Measurements from ENCODE around the gene WBP4.
"Not testable (repeated sequence)": the region's sequence is repeated elsewhere in the genome, so short reads cannot be mapped to it uniquely, and the experiment has no call there.

The WBP4 gene, protein sequence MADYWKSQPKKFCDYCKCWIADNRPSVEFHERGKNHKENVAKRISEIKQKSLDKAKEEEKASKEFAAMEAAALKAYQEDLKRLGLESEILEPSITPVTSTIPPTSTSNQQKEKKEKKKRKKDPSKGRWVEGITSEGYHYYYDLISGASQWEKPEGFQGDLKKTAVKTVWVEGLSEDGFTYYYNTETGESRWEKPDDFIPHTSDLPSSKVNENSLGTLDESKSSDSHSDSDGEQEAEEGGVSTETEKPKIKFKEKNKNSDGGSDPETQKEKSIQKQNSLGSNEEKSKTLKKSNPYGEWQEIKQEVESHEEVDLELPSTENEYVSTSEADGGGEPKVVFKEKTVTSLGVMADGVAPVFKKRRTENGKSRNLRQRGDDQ

DNA sequence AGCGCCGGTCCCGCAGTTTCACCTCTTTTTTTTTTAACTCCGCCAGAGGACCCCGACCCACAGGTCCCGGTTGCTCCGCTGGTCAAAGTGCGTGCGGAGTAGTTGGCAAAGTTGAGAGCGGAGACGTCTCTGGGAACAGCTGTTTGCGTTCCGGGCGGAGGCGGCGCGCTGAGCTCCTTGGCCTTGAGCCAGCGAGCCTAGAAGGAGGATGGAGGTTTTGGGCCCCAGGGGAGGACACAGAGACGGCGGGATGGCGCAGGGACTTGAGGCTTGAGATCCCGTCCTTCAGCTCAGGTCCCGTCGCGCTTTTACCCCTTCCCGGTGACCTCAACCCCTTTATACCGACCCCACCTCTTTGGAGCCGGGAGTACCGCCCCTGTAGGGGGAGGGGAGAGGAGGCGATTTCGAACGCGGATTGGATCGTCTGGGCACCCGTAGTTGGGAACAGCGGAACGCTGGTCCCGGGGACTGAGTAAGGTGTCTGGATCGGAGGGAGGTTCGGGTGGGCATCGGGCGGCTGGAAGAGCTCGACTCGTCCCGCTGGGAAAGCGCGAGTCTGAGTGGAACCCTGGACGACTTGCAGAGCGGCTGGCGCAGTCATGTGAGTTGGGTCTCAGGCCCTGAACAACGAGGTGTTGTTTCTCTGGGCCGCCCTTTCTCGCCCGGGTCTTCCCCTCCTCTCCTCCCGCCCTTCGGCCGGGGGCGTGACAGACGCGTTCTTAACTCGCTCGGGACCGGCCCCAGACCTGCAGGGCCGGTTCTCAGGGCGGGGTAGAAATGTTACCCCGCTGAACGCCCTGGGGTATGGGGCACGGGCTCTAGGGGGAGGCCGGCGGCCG is at the start of gene WBP4:
WBP4 (plus strand) TSS at position 435 of the 839 bp plus-strand sequence; CDS start at position 600, 165 bp downstream.
- peak; percentile 78 for DNase-seq (ENCODE audit: low read depth)

DNA sequence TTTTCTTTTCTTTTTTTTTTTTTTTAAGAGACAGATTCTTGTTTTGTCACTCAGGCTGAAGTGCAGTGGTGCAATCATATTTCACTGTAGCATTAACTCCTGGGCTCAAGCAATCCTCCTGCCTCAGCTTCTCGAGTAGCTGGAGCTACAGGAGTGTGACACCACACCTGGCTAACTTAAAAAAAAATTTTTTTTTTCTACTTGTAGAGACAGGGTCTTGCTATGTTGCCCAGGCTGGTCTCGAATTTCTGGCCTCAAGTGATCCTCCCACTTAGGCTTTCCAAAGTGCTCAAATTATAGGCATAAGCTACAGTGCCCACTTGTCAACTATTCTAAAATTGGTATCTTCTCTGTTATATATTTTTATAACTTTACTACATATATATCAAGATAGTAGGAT is 48.8 kb upstream of the WBP4 start:
- DNase-seq (ENCODE audit: low read depth), result no peak

DNA sequence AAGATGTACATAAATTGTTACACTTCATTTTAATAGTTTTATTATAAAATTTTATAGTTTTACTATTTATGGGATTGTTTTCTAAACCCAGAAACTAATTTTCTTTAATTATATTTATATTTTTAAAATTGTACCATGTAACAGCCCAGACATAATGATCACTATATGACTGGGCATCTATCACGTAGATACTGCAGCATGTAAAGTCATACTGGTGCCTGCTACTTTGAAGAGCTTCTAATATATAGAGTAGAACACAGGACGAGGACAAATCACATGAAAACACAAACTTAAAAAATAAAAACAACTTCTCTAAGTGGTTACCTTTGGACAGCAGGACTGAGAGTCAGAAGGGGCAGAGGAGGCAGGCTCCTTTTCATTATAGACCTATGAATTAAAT is 47.5 kb upstream of the WBP4 start:
- no peak for DNase-seq (ENCODE audit: low read depth)

DNA sequence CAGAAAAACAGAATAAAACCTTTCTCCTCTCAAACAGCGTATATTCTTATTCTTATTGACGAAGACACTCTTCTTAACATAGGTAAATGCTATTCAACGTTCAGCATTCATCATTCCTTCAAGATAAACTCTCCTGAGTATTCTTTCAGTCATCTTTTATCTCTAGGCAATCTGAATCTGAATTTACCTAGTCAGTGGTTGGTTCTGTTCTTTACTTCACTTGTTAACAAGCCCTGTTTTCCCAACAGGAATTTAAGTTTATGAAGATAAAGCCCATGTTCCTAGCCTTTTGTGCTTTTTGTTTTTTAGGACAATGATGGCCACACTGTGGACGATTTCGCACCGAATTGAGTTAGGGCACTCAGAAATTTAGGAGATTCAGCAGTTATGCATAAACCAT is 45.4 kb upstream of the WBP4 start:
- DNase-seq (ENCODE audit: low read depth), result no peak

DNA sequence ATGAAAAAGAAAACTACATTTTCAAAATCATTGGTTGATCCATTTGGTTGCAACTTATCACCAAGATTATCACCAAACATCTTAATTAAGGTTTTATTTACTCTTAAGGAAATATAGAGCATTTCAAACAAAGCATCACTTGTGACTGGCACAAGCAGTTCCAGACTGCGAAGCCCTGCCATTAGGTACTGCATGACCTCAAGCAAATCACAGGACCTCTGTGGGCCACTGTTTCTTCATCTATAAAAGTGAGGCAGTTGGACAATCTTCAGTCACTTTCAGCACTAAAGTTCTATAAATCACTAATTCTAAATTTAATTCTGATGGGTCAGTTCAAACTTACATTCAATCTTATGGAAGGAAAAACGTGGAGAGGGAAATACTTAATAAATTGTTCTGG is 44.1 kb upstream of the WBP4 start:
- no peak for DNase-seq (ENCODE audit: low read depth)

DNA sequence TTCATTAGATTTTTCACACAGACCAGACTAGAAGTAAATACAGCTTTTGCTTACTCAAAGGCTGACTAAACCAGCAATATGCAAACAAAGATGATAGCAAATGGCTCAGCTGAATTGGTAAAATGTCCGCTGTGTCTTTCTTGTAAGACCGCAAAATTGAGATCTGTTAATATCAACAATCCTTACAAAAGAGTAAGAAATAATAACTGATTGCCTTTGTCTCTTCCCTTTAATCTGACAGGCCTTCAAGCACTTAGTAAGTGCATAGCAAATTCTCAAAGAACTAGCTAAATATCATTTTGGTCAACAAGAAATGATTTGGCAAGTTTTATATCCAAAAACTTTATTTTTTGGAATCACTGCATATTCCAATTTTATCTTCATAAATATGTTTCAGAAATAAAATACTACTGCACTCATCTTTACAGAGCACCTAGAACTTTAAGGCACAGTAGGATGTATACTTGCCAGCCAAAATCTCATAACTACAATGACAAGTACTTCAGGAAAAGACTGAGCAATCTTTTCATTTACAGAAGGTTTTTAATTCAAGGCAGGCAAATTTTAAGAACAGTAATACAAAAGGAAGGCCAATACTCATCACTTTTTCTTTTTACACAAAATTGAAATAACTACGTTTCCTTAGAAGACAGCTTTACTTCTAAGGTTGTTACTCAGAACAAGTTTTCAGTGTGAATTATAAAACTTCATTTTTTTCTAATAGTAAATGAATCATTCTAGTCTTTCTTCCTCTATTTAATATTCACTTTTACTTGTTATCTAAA is 43.3 kb upstream of the WBP4 start:
- DNase-seq (ENCODE audit: low read depth), result no peak

DNA sequence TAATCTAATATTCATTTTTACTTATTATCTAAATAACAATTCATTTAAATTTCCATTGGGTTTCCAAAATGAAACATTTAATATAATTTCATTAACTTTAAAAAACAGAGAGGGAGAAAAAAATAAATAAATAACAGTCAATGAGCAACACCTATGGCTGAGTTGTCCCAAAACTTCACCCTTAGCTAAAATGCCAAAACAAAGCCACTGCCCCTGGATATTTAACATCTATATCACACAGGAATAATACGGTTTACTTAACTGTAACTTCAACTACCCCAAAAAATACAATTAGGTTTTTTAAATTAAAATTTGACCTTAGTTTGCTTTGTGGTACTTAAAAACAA is 42.7 kb upstream of the WBP4 start:
- no peak for DNase-seq (ENCODE audit: low read depth)

DNA sequence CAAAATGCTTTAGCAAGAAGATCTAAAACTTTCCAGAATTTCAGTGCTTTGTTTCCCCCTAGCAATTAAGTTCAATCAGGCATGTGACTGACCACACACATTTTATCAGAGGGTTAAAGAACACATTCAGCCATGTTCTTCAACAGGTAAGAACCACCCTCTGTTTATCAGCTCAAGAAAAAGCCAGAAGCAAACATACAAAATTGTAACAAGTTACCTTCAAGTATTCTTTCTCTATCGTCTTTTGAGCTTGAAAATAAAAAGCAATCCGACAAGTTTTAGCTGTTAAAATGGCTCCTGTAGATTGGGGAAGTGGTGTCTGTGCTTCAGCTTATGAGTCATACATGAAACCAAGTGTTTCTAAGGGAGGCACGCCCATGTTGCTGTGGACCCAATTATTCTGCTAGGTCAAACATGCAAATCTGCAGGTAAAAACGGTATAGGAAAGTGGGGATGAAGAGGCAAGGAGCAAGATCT is 42.3 kb upstream of the WBP4 start, which contains the start of gene ELF1:
ELF1 (minus strand) TSS at position 306 of the 477 bp plus-strand sequence. CDS start 37,262 bp downstream, outside the sequence.
- peak; percentile 41 for DNase-seq (ENCODE audit: low read depth)

DNA sequence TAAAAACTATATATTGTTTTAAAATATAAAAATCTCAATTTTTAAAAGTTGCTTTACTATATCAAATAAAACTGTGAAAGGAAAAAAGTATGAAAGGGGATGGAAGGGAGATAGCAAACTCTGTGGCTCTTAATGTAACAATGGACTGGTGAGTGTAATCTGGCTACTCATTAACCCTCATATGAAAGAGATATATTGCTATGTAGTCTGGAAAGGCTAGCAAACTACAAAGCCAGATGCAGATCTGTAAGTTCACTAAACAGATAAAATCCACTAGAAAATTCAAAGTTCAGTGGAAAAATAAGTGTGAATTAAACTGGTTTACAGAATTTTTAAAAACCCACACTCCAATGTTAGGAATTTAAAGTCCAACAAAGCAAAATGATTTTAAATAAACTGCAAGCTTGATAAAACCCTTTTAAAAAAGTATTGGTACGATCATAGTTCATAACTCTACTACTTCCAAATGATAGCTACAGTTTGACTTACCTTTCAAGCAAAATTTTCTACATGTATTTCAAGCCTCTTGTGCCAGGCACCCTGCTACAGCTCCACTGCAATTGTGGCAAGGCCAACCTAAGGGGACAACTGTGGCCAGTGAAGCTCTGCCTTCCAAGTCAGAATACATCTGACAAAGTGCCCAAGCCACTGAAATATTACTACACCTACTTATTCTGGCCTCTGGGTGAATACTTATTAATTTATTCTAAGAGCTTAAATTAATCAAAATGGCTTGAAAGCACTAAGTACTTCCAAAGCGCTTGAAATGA is 41.5 kb upstream of the WBP4 start:
- DNase-seq (ENCODE audit: low read depth), result no peak

DNA sequence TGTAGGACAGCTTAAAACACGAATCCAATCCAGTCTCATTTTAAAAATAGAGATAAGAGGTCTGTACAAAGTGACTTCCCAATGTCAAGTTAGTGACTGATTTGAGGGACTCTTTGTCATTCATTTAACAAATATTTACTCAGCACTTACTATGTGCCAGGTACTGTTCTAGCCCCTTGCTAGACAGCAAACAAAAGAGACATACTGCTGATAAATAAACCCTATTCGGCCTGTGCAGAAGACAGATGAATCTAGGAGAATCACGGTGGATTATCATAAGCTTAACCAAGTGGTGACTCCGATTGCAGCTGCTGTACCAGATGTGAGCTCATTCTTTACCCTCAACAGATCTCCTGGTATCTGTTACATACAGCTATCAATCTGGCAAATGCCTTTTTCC is 35.8 kb upstream of the WBP4 start:
- DNase-seq (ENCODE audit: low read depth), result no peak

DNA sequence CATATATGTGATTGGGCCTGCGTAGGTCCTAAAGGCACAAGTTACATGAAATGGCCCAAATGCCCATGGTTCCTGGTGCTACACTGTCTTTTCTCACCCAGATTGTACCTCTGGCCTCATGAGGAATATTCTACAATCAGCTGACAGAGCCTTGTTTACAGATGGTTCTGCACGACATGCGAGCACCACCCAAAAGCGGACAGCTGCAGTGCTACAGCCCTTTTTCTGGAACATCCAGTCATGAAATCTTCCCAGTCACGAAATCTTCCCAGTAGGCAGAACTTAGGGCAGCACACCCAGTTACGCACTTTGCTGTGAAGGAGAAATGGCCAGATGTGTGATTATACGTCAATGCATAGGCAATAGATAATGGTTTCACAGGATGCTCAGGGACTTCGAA is 34.5 kb upstream of the WBP4 start:
- no peak for DNase-seq (ENCODE audit: low read depth)

DNA sequence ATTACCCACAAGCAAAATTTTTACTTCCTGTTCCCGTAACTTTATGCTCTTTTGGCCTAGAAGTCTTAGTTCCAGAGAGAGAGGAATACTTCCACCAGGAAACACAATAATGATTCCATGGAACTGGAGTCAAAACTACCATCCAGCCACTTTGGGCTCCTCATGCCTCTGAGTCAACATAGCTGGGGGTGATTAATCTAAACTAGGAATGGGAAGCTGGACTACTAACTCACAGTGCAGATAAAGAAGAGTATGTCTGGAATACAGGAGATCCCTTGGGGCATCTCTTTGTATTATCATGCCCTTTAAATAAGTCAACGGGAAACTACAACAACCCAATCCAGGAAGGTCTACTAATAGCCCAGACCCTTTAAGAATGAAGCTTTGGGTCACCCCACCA is 33.3 kb upstream of the WBP4 start:
- no peak for DNase-seq (ENCODE audit: low read depth)

DNA sequence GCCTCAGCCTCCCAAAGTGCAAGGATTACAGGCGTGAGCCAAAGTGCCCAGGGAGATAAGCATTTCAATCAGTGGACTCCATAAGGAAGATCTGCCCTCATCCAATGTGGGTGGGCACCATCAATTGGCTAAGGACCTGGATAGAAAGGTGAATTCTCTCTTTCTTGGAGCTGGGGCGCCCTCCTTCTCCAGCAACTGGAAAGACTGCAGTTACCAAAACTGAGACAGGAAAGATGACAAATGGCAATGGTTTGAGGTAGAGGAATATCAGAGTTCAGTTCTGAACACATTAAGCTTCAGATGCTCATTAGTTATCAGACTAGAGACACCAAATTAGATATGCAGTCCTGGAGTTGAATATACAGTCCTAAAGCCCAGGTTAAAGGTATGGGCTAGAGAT is 31.7 kb upstream of the WBP4 start:
- no peak for DNase-seq (ENCODE audit: low read depth)

DNA sequence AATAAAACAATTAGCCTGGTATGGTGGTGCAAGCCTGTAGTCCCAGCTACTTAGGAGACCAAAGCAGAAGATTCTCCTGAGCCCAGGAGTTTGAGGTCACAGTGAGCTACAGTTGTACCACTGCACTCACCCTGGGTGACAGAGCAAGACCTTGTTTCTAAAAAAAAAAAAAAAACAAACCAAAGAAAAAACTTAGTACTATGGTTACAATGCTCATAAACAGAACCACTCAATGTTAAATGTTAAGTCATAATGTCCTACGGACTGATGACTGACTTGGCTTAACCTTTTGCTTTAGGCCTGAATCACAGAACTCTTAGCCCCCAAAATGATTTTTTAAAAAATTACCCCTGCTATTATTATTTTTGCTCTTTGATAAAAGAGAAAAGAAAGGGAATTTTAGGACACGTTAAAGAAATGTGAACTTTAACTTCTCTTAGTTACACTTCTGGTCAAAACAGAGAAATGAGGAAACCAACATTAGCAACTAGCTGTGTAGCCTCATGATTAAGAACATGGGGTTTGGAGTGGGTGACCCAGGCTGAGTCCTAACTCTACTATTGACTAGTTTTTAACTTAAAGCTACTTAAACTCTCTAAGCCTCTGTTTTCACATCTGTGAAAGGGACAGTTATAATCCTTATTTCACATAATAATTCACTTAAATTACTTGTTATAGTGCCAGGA is 28.5 kb upstream of the WBP4 start:
- no peak for DNase-seq (ENCODE audit: low read depth)

DNA sequence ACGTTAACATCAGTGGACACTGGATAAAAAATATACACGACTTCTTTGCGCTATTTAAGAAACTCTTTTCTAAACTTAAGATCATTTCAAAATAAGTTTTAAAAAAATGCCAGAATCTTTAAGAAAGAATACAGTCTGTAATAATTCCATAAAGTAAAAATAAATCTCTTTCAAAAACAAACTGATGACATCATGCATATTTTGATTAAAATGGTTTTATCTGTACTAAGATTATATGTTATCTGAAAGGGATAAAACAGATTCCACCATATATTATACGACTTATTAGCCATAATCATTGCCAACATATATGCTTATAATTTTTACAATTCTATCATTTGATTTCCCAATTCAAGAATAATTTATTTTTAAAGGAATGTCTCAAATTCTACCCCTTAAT is 26.9 kb upstream of the WBP4 start:
- DNase-seq (ENCODE audit: low read depth), result no peak

DNA sequence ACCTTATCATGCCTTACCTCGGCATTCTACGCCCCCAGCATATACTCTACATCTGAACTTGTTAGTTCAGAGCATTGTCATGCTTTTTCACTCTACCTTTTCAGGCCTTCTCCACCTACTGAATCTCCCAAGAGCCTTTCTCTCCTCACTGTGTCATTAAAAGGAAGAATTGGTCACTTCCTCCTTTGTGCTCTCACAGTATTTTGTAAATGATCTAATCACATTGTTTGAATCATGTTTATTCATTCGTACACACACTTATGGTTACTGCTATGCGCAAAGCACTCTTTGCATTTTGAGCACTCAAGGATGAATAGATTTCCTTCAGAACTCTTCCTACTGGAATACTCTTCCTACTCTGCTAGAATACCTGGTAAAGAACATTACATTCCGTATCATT is 26.4 kb upstream of the WBP4 start:
- DNase-seq (ENCODE audit: low read depth), result no peak

DNA sequence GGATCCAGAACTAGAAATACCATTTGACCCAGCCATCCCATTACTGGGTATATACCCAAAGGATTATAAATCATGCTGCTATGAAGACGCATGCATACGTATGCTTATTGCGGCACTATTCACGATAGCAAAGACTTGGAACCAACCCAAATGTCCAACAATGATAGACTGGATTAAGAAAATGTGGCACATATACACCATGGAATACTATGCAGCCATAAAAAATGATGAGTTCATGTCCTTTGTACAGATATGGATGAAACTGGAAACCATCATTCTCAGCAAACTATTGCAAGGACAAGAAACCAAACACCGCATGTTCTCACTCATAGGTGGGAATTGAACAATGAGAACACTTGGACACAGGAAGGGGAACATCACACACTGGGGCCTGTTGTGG is 24.8 kb upstream of the WBP4 start:
- DNase-seq (ENCODE audit: low read depth), result not testable (repeated sequence)

DNA sequence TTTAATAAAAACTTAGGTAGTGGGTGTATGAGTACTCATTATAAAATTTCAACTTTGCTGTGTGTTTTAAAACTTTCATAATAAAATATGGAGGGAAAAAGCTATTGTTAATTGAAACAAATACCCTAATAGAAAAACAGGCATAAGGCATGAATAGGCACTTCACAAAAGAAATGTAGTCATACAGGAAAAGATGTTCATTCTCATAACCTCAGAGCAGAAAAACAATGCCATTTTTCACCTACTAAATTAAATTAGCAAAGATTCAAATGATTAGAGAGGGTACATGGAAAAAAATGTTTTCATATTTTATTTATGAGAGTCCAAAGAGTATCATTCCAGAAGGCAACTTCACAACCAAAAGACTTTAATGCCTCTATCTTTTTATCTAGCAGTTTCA is 21.6 kb upstream of the WBP4 start:
- DNase-seq (ENCODE audit: low read depth), result no peak

DNA sequence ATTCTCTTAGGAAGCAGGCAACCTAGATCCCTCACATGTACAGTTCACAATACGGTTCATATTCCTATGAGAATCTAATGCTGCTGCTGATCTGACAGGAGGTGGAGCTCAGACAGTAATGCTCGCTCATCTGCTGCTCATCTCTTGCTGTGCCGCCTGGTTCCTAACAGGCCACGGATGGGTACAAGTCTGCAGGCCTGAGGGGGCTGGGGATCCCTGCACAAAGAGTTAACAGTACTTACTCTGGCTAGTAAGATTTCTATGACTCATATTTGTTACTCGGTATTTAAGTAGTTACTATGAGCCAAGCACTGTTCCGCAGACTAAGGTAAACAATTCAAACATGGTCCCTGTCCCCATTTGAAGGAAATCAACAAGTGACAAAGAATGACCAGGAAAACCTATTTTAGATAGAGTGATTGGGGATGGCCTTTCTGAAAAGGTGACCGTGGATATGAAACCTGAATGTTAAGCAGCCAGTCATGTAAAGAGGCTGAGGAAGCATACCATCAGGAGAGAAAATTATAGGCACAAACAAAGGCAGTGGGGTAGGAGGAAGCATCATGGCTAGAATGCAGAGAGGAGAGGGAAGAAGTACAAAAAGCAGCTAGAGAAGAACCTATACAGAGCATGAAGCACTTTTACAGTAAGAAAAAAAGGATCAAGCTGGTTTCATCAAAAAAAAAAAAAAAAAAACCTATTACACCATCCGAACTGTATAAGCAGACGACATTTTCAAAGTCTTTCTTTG is 20.6 kb upstream of the WBP4 start:
- no peak for DNase-seq (ENCODE audit: low read depth)

DNA sequence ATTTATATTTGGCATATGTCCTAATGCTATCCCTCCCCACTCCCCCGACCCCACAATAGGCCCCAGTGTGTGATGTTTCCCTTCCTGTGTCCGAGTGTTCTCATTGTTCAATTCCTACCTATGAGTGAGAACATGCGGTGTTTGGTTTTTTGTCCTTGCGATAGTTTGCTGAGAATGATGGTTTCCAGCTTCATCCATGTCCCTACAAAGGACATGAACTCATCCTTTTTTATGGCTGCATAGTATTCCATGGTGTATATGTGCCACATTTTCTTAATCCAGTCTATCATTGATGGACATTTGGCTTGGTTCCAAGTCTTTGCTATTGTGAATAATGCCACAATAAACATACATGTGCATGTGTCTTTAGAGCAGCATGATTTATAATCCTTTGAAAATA is 18.9 kb upstream of the WBP4 start:
- not testable (repeated sequence) for DNase-seq (ENCODE audit: low read depth)
